Brain microvascular endothelial cell (primary cell): ENCODE measurements around the gene NRM.
A peak's percentile ranks its signal among the peaks of the same experiment; 100 is the strongest.

Experiments used
- DNase-seq: peaks from one replicate; pipeline ENCODE4 v3.0.0-alpha.2; 2020
- H3K27ac ChIP-seq: fragments of 250-450 bp; sonication (Bioruptor Pico); 2 replicates; pipeline ENCODE4 v1.5.1; 2020; ENCODE audit warnings: mild to moderate bottlenecking, moderate library complexity
- H3K27me3 ChIP-seq: fragments of 250-450 bp; sonication (Bioruptor Pico); replicated peaks from 2 replicates; pipeline ENCODE4 v1.5.1; 2020; ENCODE audit warnings: mild to moderate bottlenecking
- H3K36me3 ChIP-seq: fragments of 250-450 bp; sonication (Bioruptor Pico); replicated peaks from 2 replicates; pipeline ENCODE4 v1.5.1; 2020; ENCODE audit warnings: mild to moderate bottlenecking
- H3K4me3 ChIP-seq: 2 replicates; pipeline ENCODE4 v1.5.1; 2011; ENCODE audit warnings: low read depth, mild to moderate bottlenecking, control low read depth, low read length, moderate library complexity
- CTCF ChIP-seq: IDR thresholded peaks from 2 replicates; pipeline ENCODE4 v1.5.1; 2011; ENCODE audit warnings: low read depth, mild to moderate bottlenecking, moderate library complexity, low read length, control low read depth, inconsistent platforms; ENCODE audit errors: missing control alignments
- in situ Hi-C: cut with HindIII; loops from 2 replicates; pipeline ENCODE4 v1.10.0; 2017; ENCODE audit warnings: low sequenced_read_pairs, low pct_ligation_motif_present

The NRM gene

GRCh38 chr6:30691208-30691847 is 544 bp upstream of the NRM start:
- no peaks in the 10 kb centered on the region for H3K36me3 ChIP-seq
- in situ Hi-C loops, result no loop called here

GRCh38 chr6:30689985-30690384 is 799 bp downstream of the NRM start:
- Histone ChIP-seq H3K27ac (no peak overlapping the region), H3K4me3 (peak overlapping the region; percentile 86)
- in situ Hi-C loops, result no loop called here

More at GRCh38 chr6:30691208-30691847, 544 bp upstream of the NRM start:
- DNase-seq, result no peak
- no peak for TF ChIP-seq CTCF
- peak overlapping the region; percentile 48 for H3K27ac ChIP-seq
- peak overlapping the region; percentile 86 for H3K4me3 ChIP-seq
- H3K27me3 ChIP-seq, result no peaks in the 10 kb centered on the region

GRCh38 chr6:30689022-30689865 is 1.5 kb downstream of the NRM start:
- no peak overlapping the region for H3K27ac ChIP-seq
- no peaks in the 10 kb centered on the region for H3K27me3 ChIP-seq
- no peak for TF ChIP-seq CTCF
- in situ Hi-C loops, result no loop called here
- peaks cover 5% of the 10 kb centered on the region for H3K36me3 ChIP-seq
- no peak for DNase-seq
- H3K4me3 ChIP-seq, result no peak overlapping the region

More at GRCh38 chr6:30689985-30690384, 799 bp downstream of the NRM start:
- no peaks in the 10 kb centered on the region for H3K27me3 ChIP-seq
- H3K36me3 ChIP-seq, result peaks cover 5% of the 10 kb centered on the region
- no peak for TF ChIP-seq CTCF
- no peak for DNase-seq

- H3K27ac ChIP-seq, result no peak overlapping the region
- H3K4me3 ChIP-seq, result peak overlapping the region; percentile 89
- no peaks in the 10 kb centered on the region for H3K27me3 ChIP-seq
- DNase-seq, result no peak
- peaks cover 6% of the 10 kb centered on the region for H3K36me3 ChIP-seq
- in situ Hi-C loops, result no loop called here
- no peak for TF ChIP-seq CTCF
These were observed 2.2 kb downstream of the NRM start for GRCh38 chr6:30688569-30688968.

GRCh38 chr6:30687659-30688431 is 2.9 kb downstream of the NRM start:
- DNase-seq, result no peak
- H3K36me3 ChIP-seq, result peaks cover 13% of the 10 kb centered on the region
- H3K27ac ChIP-seq, result peak overlapping the region; percentile 85
- in situ Hi-C loops, result no loop called here
- no peaks in the 10 kb centered on the region for H3K27me3 ChIP-seq
- peak; percentile 40 for TF ChIP-seq CTCF
- peak overlapping the region; percentile 89 for H3K4me3 ChIP-seq
